Esophagus squamous epithelium (tissue), 5 donors: ENCODE measurements around the gene PIH1D1. TPM values are rescaled to one million over a fixed set of nuclear protein-coding genes. Genes with fewer than 3 reads are reported as not detected.
A peak's percentile ranks its signal among the peaks of the same experiment; 100 is the strongest.

Experiments used
- DNase-seq: peaks from one replicate; lab custom pipeline; 2025; lab: John Stamatoyannopoulos, UW
- H3K27ac ChIP-seq, 4 donors: fragments of 200-600 bp; sonication (generic); one replicate each; pipeline ENCODE4 v1.5.1; 2016 to 2019; ENCODE audit warnings: mild to moderate bottlenecking in 1 of 4
- H3K27me3 ChIP-seq, 4 donors: fragments of 200-600 bp; sonication (generic); 1 replicate in 3 of 4; 2 replicates in 1 of 4; pipeline versions ENCODE4 v1.5.1 to v1.6.0; 2017 to 2021; ENCODE audit warnings: antibody characterized with exemption in 1 of 4
- H3K36me3 ChIP-seq, 3 donors: fragments of 200-600 bp; sonication (generic); one replicate each; pipeline ENCODE4 v1.5.1; 2016 to 2019
- H3K4me1 ChIP-seq, 3 donors: fragments of 200-600 bp; sonication (generic); one replicate each; pipeline ENCODE4 v1.5.1; 2017 to 2019
- H3K4me3 ChIP-seq, 4 donors: fragments of 200-600 bp; sonication (generic); 1 replicate in 3 of 4; 2 replicates in 1 of 4; pipeline ENCODE4 v1.5.1; 2016 to 2019; ENCODE audit warnings: mild to moderate bottlenecking in 2 of 4, moderate library complexity in 1 of 4
- H3K9me3 ChIP-seq, 3 donors: fragments of 200-600 bp; sonication (generic); one replicate each; pipeline ENCODE4 v1.5.1; 2016 to 2019
- POLR2A ChIP-seq, 4 donors: fragments of 450-650 bp; IDR thresholded peaks; one replicate each; pipeline ENCODE4 v1.6.1; 2017; ENCODE audit warnings: antibody characterized with exemption in 4 of 4, mild to moderate bottlenecking in 4 of 4, moderate library complexity in 3 of 4
- WGBS, 2 donors: methylation state at CpG; one replicate each; pipeline ENCODE4 v1.1.5; 2018; 5-methylcytosine and 5-hydroxymethylcytosine counted together
- intact Hi-C: fragments of 100-400 bp; cut with DNase I; formaldehyde crosslinking; loops from one replicate; pipeline ENCODE4 v1.15.0; 2022
- total RNA-seq, 4 donors: library from RNA; depleted of rRNA; stranded (reverse); fragments of >200 nt; gene quantifications; one replicate each; pipeline ENCODE4 v1.1.0, GENCODE V29; 2016
- TF ChIP-seq, protein P1 (sequence below), 6 experiments: fragments of 450-650 bp in 4 of 6; fragments of 200-600 bp in 2 of 6; sonication (generic) in 2 of 6; IDR thresholded peaks; one replicate each; pipeline ENCODE4 v1.5.1; 2016 to 2019; ENCODE audit warnings: antibody characterized with exemption in 6 of 6, mild to moderate bottlenecking in 4 of 6, moderate library complexity in 4 of 6
- donor health status: DM: yes; HTN: yes; CAD: no.

The PIH1D1 gene
- total RNA-seq, 4 donors from 2014 or later: 54.4 to 91.2 (median 67.2) TPM

DNA sequence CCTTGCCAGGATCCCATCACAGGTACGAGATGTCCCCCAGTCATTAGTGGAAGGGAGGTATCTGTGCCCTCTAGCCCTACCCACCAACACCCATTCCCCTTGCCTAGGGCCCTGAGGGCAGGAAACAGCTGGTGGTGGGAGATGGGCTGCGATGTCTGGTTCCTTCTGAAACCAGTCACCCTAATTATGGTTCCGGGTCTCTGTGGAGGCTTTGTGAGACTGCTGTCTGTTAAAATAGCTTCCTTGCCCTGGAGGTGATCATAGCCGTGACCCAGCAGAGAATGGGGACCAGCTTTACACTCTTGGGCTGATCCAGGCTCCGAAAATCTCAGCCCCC, 6.9 kb upstream of the PIH1D1 start:
- 81 to 89% methylated on average over 3 to 5 of the region's 5 CpGs for WGBS, 2 donors
- peak overlapping the region; percentile 28 to 83 (median 78) for H3K27ac ChIP-seq
- H3K27me3 ChIP-seq: no peaks in the 10 kb centered on the region
- peaks cover 4 to 43% (median 16%) of the 10 kb centered on the region in 3 donors for H3K4me1 ChIP-seq
- H3K4me3 ChIP-seq: no peak overlapping the region
- DNase-seq: no peak
- H3K36me3 ChIP-seq: peaks cover 0 to 57% (median 9%) of the 10 kb centered on the region in 3 donors
- H3K9me3 ChIP-seq: no peaks in the 10 kb centered on the region
- TF ChIP-seq, protein P1, sequence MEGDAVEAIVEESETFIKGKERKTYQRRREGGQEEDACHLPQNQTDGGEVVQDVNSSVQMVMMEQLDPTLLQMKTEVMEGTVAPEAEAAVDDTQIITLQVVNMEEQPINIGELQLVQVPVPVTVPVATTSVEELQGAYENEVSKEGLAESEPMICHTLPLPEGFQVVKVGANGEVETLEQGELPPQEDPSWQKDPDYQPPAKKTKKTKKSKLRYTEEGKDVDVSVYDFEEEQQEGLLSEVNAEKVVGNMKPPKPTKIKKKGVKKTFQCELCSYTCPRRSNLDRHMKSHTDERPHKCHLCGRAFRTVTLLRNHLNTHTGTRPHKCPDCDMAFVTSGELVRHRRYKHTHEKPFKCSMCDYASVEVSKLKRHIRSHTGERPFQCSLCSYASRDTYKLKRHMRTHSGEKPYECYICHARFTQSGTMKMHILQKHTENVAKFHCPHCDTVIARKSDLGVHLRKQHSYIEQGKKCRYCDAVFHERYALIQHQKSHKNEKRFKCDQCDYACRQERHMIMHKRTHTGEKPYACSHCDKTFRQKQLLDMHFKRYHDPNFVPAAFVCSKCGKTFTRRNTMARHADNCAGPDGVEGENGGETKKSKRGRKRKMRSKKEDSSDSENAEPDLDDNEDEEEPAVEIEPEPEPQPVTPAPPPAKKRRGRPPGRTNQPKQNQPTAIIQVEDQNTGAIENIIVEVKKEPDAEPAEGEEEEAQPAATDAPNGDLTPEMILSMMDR (IDR thresholded peaks at IDR 0.05): no peak
- TF ChIP-seq POLR2A (IDR thresholded peaks at IDR 0.05): no peak
- intact Hi-C loops: no loop called here

DNA sequence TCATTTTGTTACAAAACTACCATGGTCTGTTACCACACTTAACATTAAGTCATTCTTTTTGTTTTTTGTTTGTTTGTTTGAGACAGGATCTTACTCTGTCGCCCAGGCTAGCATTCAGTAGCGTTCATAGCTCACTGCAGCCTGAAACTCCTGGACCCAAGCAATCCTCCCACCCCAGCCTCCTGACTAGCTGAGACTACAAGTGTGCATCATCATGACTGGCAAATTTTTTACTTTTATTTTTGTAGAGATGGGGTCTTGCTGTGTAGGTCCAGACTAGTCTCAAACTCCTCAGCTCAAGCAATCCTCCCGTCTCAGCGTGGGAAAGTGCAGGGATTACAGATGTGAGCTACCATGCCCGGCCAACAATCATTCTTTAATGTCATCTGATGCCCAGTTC, 4.7 kb upstream of the PIH1D1 start:
- peaks cover 4 to 54% (median 16%) of the 10 kb centered on the region in 3 donors for H3K4me1 ChIP-seq
- peak overlapping the region; percentile 31 to 83 (median 78) for H3K27ac ChIP-seq
- H3K36me3 ChIP-seq: peaks cover 0 to 44% (median 9%) of the 10 kb centered on the region in 3 donors
- no peak overlapping the region for H3K4me3 ChIP-seq
- intact Hi-C loops: no loop called here
- no peak for DNase-seq
- H3K27me3 ChIP-seq: no peaks in the 10 kb centered on the region
- TF ChIP-seq POLR2A (IDR thresholded peaks at IDR 0.05): no peak
- TF ChIP-seq, protein P1 (IDR thresholded peaks at IDR 0.05): no peak
- 65 to 90% methylated on average over 5 of the region's 5 CpGs for WGBS, 2 donors
- no peaks in the 10 kb centered on the region for H3K9me3 ChIP-seq

DNA sequence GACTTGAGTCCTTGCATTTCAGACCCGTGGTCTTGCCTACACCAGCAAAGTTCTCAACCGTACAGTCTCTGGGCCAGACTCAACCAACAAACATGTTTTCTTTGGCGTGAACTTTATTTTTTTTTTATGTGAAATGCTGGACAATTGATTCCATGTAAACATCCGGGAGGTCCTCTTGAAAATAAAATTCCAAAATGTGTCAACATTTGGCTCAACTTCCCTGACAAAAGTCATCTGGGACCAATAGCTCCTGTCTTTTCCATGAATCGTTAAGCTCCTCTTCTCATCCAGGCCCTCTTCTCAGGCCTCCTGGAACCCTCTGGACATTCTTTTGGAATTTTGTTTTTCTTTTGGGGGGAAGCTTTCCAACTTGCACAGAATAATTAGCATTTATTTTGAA, 4.2 kb upstream of the PIH1D1 start:
- H3K4me1 ChIP-seq: peaks cover 5 to 60% (median 17%) of the 10 kb centered on the region in 3 donors
- no peak for DNase-seq
- no peaks in the 10 kb centered on the region for H3K27me3 ChIP-seq
- TF ChIP-seq, protein P1 (IDR thresholded peaks at IDR 0.05): no peak
- no peak overlapping the region for H3K4me3 ChIP-seq
- H3K27ac ChIP-seq: peak overlapping the region; percentile 31 to 97 (median 64)
- no peaks in the 10 kb centered on the region for H3K9me3 ChIP-seq
- intact Hi-C loops: no loop called here
- WGBS, 2 donors: 63 to 69% methylated on average over 5 of the region's 5 CpGs
- peaks cover 0 to 38% (median 9%) of the 10 kb centered on the region in 3 donors for H3K36me3 ChIP-seq

DNA sequence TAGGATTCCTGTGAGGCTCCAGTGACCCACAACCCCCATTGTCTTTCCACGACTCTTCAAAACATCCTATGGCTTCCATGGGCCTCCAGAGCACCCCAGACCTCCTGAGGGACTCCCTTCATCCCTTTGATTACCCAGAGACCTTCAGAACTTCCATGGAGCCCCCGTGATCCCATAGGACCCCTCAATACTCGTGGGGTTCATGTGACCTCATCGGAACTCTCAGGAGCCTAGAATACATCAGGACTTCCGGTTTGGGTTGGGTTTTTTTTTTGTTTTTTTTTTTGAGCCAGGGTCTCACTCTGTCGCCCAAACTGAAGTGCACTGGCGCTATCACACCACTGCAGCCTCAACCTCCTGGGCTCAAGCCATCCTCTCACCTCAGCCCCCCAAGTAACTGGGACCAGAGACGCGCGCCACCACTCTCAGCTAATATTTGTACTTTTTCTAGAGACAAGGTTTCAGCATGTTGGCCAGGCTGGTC, 2.2 kb upstream of the PIH1D1 start:
- Histone ChIP-seq H3K36me3 (peaks cover 0 to 32% (median 5%) of the 10 kb centered on the region in 3 donors), H3K4me1 (peaks cover 10 to 74% (median 20%) of the 10 kb centered on the region in 3 donors), H3K9me3 (no peaks in the 10 kb centered on the region), H3K27ac (peak overlapping the region; percentile 96 to 99 (median 98)), H3K27me3 (no peaks in the 10 kb centered on the region), H3K4me3 (peak overlapping the region; percentile 46 to 94 (median 78))
- no peak for TF ChIP-seq POLR2A (IDR thresholded peaks at IDR 0.05)
- TF ChIP-seq, protein P1 (IDR thresholded peaks at IDR 0.05): no peak
- 29 to 38% methylated on average over 7 to 10 of the region's 10 CpGs for WGBS, 2 donors
- DNase-seq: no peak
- intact Hi-C loops: no loop called here

DNA sequence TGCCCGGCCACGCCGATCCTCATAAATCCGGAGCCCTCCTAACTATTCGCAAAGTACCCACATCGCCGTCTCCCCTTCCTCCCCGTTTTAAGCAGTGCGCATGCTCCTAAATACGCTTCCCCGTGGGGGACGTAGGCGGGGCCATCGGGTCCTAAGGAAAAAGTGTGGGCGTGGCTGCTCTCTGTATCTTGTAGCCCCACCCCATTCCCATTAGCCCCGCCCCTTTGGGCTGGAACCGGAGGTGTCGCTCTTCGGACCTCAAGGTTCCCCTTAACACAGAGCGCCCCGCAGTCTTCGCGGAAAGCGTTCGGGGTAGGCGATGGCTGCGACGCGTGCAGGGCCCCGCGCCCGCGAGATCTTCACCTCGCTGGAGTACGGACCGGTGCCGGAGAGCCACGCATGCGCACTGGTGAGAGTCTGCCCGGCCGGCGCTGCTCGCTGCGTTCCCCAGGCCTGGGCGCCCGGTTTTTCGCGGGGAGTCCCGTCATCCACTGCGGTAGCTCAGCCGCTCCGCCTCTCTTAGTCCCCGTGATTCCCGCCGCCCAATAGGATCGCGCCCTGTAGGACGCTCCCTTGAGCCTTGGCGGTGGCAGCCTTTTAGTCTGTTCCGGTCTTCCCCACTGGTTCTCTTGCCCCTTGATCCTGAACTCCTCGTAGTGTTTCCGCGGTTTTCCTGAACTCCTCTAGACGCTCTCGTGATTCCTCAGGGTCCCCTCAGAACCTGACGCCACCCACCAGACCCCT, 1.6 kb upstream of the PIH1D1 start, which contains the start of gene ALDH16A1:
TSS of gene ALDH16A1 (plus strand) at position 213 of the 744 bp plus-strand sequence. CDS start at position 320, 107 bp downstream.
- peak; percentile 87 for DNase-seq
- H3K27me3 ChIP-seq: no peaks in the 10 kb centered on the region
- peak within 1 kb of the TSS; percentile 96 to 99 (median 98) for H3K27ac ChIP-seq
- WGBS, 2 donors: 0 to 1% methylated on average over 25 to 31 of the region's 66 CpGs
- intact Hi-C loops: no loop called here
- H3K36me3 ChIP-seq: peaks cover 0 to 33% (median 5%) of the 10 kb centered on the region in 3 donors
- peak within 1 kb of the TSS; percentile 46 to 94 (median 79) for H3K4me3 ChIP-seq
- peak in 3 of 4 donors; percentile 35 to 93 (median 75) for TF ChIP-seq POLR2A (IDR thresholded peaks at IDR 0.05)
- TF ChIP-seq, protein P1 (IDR thresholded peaks at IDR 0.05): peak in 1 of 6 experiments; percentile 32
- H3K9me3 ChIP-seq: no peaks in the 10 kb centered on the region
- peaks cover 10 to 71% (median 18%) of the 10 kb centered on the region in 3 donors for H3K4me1 ChIP-seq
